Left lung (tissue), 10 donors: ENCODE results near the gene REP15. TPM values are rescaled to one million over a fixed set of nuclear protein-coding genes. Genes with fewer than 3 reads are reported as not detected.
"Not testable (repeated sequence)": the region's sequence is repeated elsewhere in the genome, so short reads cannot be mapped to it uniquely, and the experiment has no call there.

Source experiments
- ATAC-seq: fragments of 200-7000 bp; cut with Tn5 transposase; one replicate; pipeline ENCODE4 v1.9.1; 2020; ENCODE audit warnings: moderate library complexity
- DNase-seq, 4 donors: peaks; one replicate each; pipeline ENCODE4 v3.0.0-alpha.2; 2013 to 2020
- H3K27ac ChIP-seq, 2 donors: fragments of 200-600 bp; sonication (generic) in 1 of 2; one replicate each; pipeline versions ENCODE4 v1.5.0 to v1.8.0; 2020 to 2021
- H3K27me3 ChIP-seq, 2 donors: fragments of 200-600 bp; sonication (generic) in 1 of 2; one replicate each; pipeline versions ENCODE4 v1.5.0 to v1.8.0; 2020 to 2021
- H3K36me3 ChIP-seq, 2 donors: fragments of 200-600 bp; sonication (generic) in 1 of 2; one replicate each; pipeline versions ENCODE4 v1.5.0 to v1.8.0; 2020 to 2021
- H3K4me1 ChIP-seq, 2 donors: fragments of 200-600 bp; one replicate each; pipeline ENCODE4 v1.8.0; 2021
- H3K4me3 ChIP-seq, 2 donors: fragments of 200-600 bp; sonication (generic) in 1 of 2; one replicate each; pipeline versions ENCODE4 v1.5.0 to v1.8.0; 2020 to 2021; ENCODE audit warnings: mild to moderate bottlenecking in 1 of 2
- H3K9me3 ChIP-seq, 2 donors: fragments of 200-600 bp; sonication (generic) in 1 of 2; one replicate each; pipeline versions ENCODE4 v1.5.0 to v1.8.0; 2020 to 2021
- CTCF ChIP-seq, 2 donors: fragments of 200-600 bp; sonication (generic) in 1 of 2; IDR thresholded peaks; one replicate each; pipeline versions ENCODE4 v1.5.0 to v1.8.0; 2021; ENCODE audit warnings: antibody characterized with exemption in 2 of 2
- intact Hi-C, 2 donors: fragments of 100-400 bp; cut with DNase I; formaldehyde crosslinking; loops; one replicate each; pipeline versions ENCODE4 v1.11.2 to v1.14.2; 2022
- polyA plus RNA-seq, 6 donors: library from polyadenylated mRNA; unstranded; fragments of 120-200 nt; gene quantifications; one replicate each; pipeline ENCODE4 v1.2.1, GENCODE V29; 2013; ENCODE audit not compliant: insufficient read length in 6 of 6
- total RNA-seq, 2 donors: library from RNA; stranded (reverse); fragmentation: NEBNext Ultra II Directional; extraction: Animal tissue kit (Norgen Biotek cat#: 25700); gene quantifications; one replicate each; pipeline ENCODE4 v1.2.1, GENCODE V29; 2021
- donor health status: DM: no; HTN: yes; CAD: no.
- donor health status: DM: no; HTN: no; CAD: no.

The REP15 gene
- total and polyA plus RNA-seq, 8 donors = 2.4 to 3.6 (median 3.1) TPM

GRCh38 chr12:27653661-27654060, 42.6 kb upstream of the REP15 start:
- Histone ChIP-seq H3K27me3 (no peaks in the 10 kb centered on the region), H3K4me1 (no peaks in the 10 kb centered on the region), H3K4me3 (no peak overlapping the region), H3K9me3 (no peaks in the 10 kb centered on the region), H3K36me3 (peaks cover 0 to 8% of the 10 kb centered on the region in 2 donors), H3K27ac (no peak overlapping the region)
- ATAC-seq = no peak
- intact Hi-C loops = loop anchor here in 1 of 2 donors (10.0 kb wide), 1 partner anchor 219 kb away; no protein-coding TSS in a partner anchor
- no peak for TF ChIP-seq CTCF (IDR thresholded peaks at IDR 0.05)
- no peak for DNase-seq

GRCh38 chr12:27655476-27655875, 40.8 kb upstream of the REP15 start:
- H3K36me3 ChIP-seq = peaks cover 0 to 11% of the 10 kb centered on the region in 2 donors
- not testable (repeated sequence) for H3K4me3 ChIP-seq, H3K9me3 ChIP-seq, DNase-seq, H3K4me1 ChIP-seq, H3K27ac ChIP-seq, ATAC-seq, H3K27me3 ChIP-seq
- intact Hi-C loops = loop anchor here in 1 of 2 donors (10.0 kb wide), 1 partner anchor 221 kb away; no protein-coding TSS in a partner anchor

GRCh38 chr12:27657296-27657695, 39.0 kb upstream of the REP15 start:
- Histone ChIP-seq H3K9me3 (no peaks in the 10 kb centered on the region), H3K27ac (no peak overlapping the region), H3K27me3 (no peaks in the 10 kb centered on the region), H3K36me3 (peaks cover 0 to 17% of the 10 kb centered on the region in 2 donors), H3K4me3 (no peak overlapping the region), H3K4me1 (no peaks in the 10 kb centered on the region)
- TF ChIP-seq CTCF (IDR thresholded peaks at IDR 0.05) = no peak
- intact Hi-C loops = loop anchor here in 1 of 2 donors (10.0 kb wide), 1 partner anchor 222 kb away; no protein-coding TSS in a partner anchor
- ATAC-seq (no peak), DNase-seq (no peak)

GRCh38 chr12:27665704-27666103, 30.5 kb upstream of the REP15 start:
- no peak overlapping the region for H3K27ac ChIP-seq
- intact Hi-C loops = no loop called here
- H3K27me3 ChIP-seq = no peaks in the 10 kb centered on the region
- H3K4me3 ChIP-seq = no peak overlapping the region
- H3K9me3 ChIP-seq = no peaks in the 10 kb centered on the region
- DNase-seq (no peak), ATAC-seq (no peak)
- TF ChIP-seq CTCF (IDR thresholded peaks at IDR 0.05) = no peak
- peaks cover 0 to 31% of the 10 kb centered on the region in 2 donors for H3K36me3 ChIP-seq
- H3K4me1 ChIP-seq = no peaks in the 10 kb centered on the region

GRCh38 chr12:27666510-27666909, 29.7 kb upstream of the REP15 start:
- intact Hi-C loops = no loop called here
- H3K4me3 ChIP-seq = no peak overlapping the region
- no peaks in the 10 kb centered on the region for H3K4me1 ChIP-seq
- DNase-seq (no peak), ATAC-seq (no peak)
- no peak for TF ChIP-seq CTCF (IDR thresholded peaks at IDR 0.05)
- H3K36me3 ChIP-seq = peaks cover 0 to 35% of the 10 kb centered on the region in 2 donors
- H3K27me3 ChIP-seq = no peaks in the 10 kb centered on the region
- H3K9me3 ChIP-seq = no peaks in the 10 kb centered on the region
- no peak overlapping the region for H3K27ac ChIP-seq

GRCh38 chr12:27667540-27667939, 28.7 kb upstream of the REP15 start:
- Histone ChIP-seq H3K36me3 (peaks cover 0 to 39% of the 10 kb centered on the region in 2 donors), H3K27me3 (no peaks in the 10 kb centered on the region), H3K4me3 (no peak overlapping the region), H3K9me3 (no peaks in the 10 kb centered on the region), H3K27ac (no peak overlapping the region), H3K4me1 (no peaks in the 10 kb centered on the region)
- DNase-seq (no peak), ATAC-seq (peak; percentile 54)
- no peak for TF ChIP-seq CTCF (IDR thresholded peaks at IDR 0.05)
- intact Hi-C loops = no loop called here
